GM12891 (cell line): Measurements from ENCODE around the gene KIZ.

Source experiments
- DNase-seq: peaks from one replicate; pipeline ENCODE4 v3.0.0; 2011; ENCODE audit warnings: low spot score; ENCODE audit not compliant: insufficient read length
- FAIRE-seq: peaks from 2 replicates; lab custom pipeline; 2011; peaks lifted over from hg19 to GRCh38; lab: Jason Lieb, UNC
- PAX5 ChIP-seq: IDR thresholded peaks from 2 replicates; pipeline ENCODE4 v1.6.1; 2011; ENCODE audit warnings: low read length, moderate library complexity, mild to moderate bottlenecking; ENCODE audit not compliant: insufficient read depth, severe bottlenecking
- POLR2A ChIP-seq: IDR thresholded peaks from 2 replicates; pipeline ENCODE4 v1.6.1; 2011; ENCODE audit warnings: low read depth, low read length, control low read depth
- POLR2AphosphoS5 ChIP-seq: IDR thresholded peaks from 2 replicates; pipeline ENCODE4 v1.6.1; 2011; ENCODE audit warnings: low read depth, low read length, control low read depth
- POU2F2 ChIP-seq: IDR thresholded peaks from 2 replicates; pipeline ENCODE4 v1.6.1; 2011; ENCODE audit warnings: low read depth, mild to moderate bottlenecking, control low read depth, low read length, moderate library complexity
- SPI1 ChIP-seq: IDR thresholded peaks from 2 replicates; pipeline ENCODE4 v1.6.1; 2011; ENCODE audit warnings: low read depth, low read length, control low read depth
- TAF1 ChIP-seq: IDR thresholded peaks from 2 replicates; pipeline ENCODE4 v1.6.1; 2011; ENCODE audit warnings: low read depth, low read length, control low read depth

Gene KIZ

GRCh38 chr20:21103582-21104465 lies 22.1 kb upstream of the KIZ start:
- FAIRE-seq (no peak), DNase-seq (no peak)
- TF ChIP-seq POLR2A (no peak), SPI1 (no peak), POLR2AphosphoS5 (no peak), POU2F2 (no peak), TAF1 (no peak), PAX5 (no peak)

DNA sequence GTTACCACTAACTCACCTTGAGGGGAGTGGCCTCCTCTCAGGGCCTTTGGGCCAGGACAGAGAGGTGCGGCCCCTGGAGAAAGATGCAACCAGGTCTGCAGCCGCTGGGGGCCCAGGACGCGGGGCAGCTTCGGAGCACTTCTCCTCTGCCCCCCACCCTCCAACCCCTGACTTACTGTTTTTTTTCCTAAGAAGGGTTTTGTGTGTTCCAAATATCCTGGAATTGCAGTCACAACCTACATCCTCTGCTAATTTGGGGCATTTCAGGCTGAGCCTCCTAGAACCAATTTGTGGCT lies 21.5 kb upstream of the KIZ start:
- DNase-seq (no peak), FAIRE-seq (no peak)
- TF ChIP-seq POLR2AphosphoS5 (no peak), TAF1 (no peak), POLR2A (no peak), SPI1 (no peak), POU2F2 (no peak), PAX5 (no peak)

- no peak for FAIRE-seq
- no peak for TF ChIP-seq TAF1
- TF ChIP-seq SPI1: no peak
- DNase-seq: no peak
These were observed 21.0 kb upstream of the KIZ start for GRCh38 chr20:21104921-21105320.

- TF ChIP-seq TAF1 (no peak), SPI1 (no peak), PAX5 (no peak)
- FAIRE-seq: no peak
- no peak for DNase-seq
These were observed 20.3 kb upstream of the KIZ start for GRCh38 chr20:21105429-21106170.

GRCh38 chr20:21106171-21107017 lies 19.5 kb upstream of the KIZ start, which contains the start of gene LINC00237:
LINC00237 (minus strand) TSS chr20:21106358.
- no peak for TF ChIP-seq PAX5
- no peak for TF ChIP-seq SPI1
- TF ChIP-seq POLR2A: no peak
- TF ChIP-seq POLR2AphosphoS5: no peak
- no peak for TF ChIP-seq POU2F2
- no peak for TF ChIP-seq TAF1
- no peak for FAIRE-seq

DNA sequence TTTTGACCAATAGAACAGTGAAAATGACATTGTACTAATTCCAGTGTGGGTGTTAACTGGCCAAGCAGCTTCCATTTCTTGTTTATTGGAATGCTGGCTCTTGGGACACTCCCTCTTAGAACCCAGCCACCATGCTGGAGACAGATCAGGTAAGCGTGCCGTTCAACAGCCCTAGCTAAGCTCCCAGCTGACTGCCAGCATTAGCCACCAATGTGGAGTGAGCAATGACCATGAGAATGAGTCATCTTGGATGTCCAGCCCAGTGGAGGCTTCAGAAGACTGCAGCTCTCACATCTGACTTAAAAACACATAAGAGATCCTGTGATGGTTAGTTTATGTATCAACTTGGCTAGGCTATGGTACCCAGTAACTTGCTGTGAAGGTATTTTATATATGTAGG lies 16.7 kb upstream of the KIZ start:
- TF ChIP-seq TAF1: no peak
- TF ChIP-seq POLR2AphosphoS5: no peak
- TF ChIP-seq PAX5: no peak
- no peak for FAIRE-seq
- no peak for DNase-seq

More at GRCh38 chr20:21106171-21107017, 19.5 kb upstream of the KIZ start, which contains the start of gene LINC00237:
- DNase-seq: no peak

GRCh38 chr20:21110811-21111210 lies 15.1 kb upstream of the KIZ start:
- no peak for TF ChIP-seq TAF1
- TF ChIP-seq POLR2A: no peak
- TF ChIP-seq POLR2AphosphoS5: no peak
- TF ChIP-seq PAX5: no peak
- TF ChIP-seq POU2F2: no peak
- no peak for TF ChIP-seq SPI1
- DNase-seq: no peak
- no peak for FAIRE-seq

- DNase-seq (no peak), FAIRE-seq (no peak)
- no peak for TF ChIP-seq SPI1
- TF ChIP-seq PAX5: no peak
- TF ChIP-seq POLR2AphosphoS5: no peak
- no peak for TF ChIP-seq POU2F2
- TF ChIP-seq TAF1: no peak
- no peak for TF ChIP-seq POLR2A
These were observed 14.5 kb upstream of the KIZ start for GRCh38 chr20:21111416-21111815.

GRCh38 chr20:21113697-21114096 lies 12.2 kb upstream of the KIZ start:
- no peak for FAIRE-seq
- no peak for TF ChIP-seq PAX5
- DNase-seq: no peak

DNA sequence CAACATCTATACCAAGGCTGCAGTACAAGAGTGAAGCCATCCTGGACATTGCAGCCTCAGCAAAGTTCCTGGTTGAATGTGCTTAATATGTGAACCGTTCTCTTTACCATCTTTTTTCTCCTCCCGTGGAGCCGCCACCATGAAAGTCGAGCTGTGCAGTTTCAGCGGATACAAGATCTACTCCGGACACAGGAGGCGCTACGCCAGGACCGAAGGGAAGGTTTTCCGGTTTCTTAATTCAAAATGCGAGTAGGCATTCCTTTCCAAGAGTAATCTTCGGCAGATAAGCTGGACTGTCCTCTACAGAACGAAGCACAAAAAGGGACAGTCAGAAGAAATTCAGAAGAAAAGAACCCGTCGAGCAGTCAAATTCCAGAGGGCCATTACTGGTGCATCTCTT lies 11.3 kb upstream of the KIZ start:
- TF ChIP-seq PAX5 (no peak), POU2F2 (no peak), POLR2AphosphoS5 (no peak), POLR2A (no peak), SPI1 (no peak), TAF1 (no peak)
- no peak for DNase-seq
- FAIRE-seq: no peak
